Endothelial cell of umbilical vein (primary cell): ENCODE data around the gene SAMD11. TPM values are rescaled to one million over a fixed set of nuclear protein-coding genes. Genes with fewer than 3 reads are reported as not detected.

Experiments used
- BruUV-seq: library from RNA; stranded (reverse); fragments of 400-500 nt; replicated peaks from 2 replicates; lab custom pipeline; 2021; lab: Mats Ljungman, UMichigan
- CTCF ChIA-PET: fragments of 300-600, 350-600 bp; sonication (Branson Sonifier 250); formaldehyde crosslinking; loops from one replicate; lab custom pipeline; 2021; ENCODE audit warnings: antibody characterized with exemption, inconsistent platforms; lab: Charles Lee
- POLR2A ChIA-PET: fragments of 300-600, 350-600 bp; sonication (Branson Sonifier 250); formaldehyde crosslinking; loops from one replicate; lab custom pipeline; 2021; ENCODE audit warnings: antibody characterized with exemption, inconsistent platforms; lab: Charles Lee
- DNase-seq: peaks from one replicate; pipeline ENCODE4 v3.0.0-alpha.2; 2011; ENCODE audit warnings: low read depth, low spot score
- FAIRE-seq: peaks from 2 replicates; lab custom pipeline; 2011; peaks lifted over from hg19 to GRCh38; lab: Jason Lieb, UNC
- H2AFZ ChIP-seq: 2 replicates; pipeline ENCODE4 v1.6.0; 2012; ENCODE audit warnings: low read depth, low read length, control low read depth, inconsistent platforms
- H3K27ac ChIP-seq: 2 replicates; pipeline ENCODE4 v1.5.1; 2011; ENCODE audit warnings: low read depth, mild to moderate bottlenecking, control low read depth, low read length, moderate library complexity; ENCODE audit not compliant: insufficient read depth
- H3K27me3 ChIP-seq, 2 experiments: 2 replicates each; pipeline versions ENCODE4 v1.6.0 to v1.6.1; 2011; ENCODE audit warnings: low read length in 2 of 2, mixed read lengths in 1 of 2; ENCODE audit not compliant: control insufficient read depth in 2 of 2, insufficient read depth in 2 of 2
- H3K36me3 ChIP-seq, 2 experiments: 2 replicates in 1 of 2; 3 replicates in 1 of 2; pipeline ENCODE4 v1.5.1; 2011; ENCODE audit warnings: low read length in 2 of 2, mild to moderate bottlenecking in 1 of 2, moderate library complexity in 1 of 2; ENCODE audit not compliant: control insufficient read depth in 2 of 2, insufficient read depth in 2 of 2; ENCODE audit errors: extremely low read depth in 1 of 2
- H3K4me1 ChIP-seq: 3 replicates; pipeline ENCODE4 v1.5.1; 2011; ENCODE audit warnings: mild to moderate bottlenecking, low read length; ENCODE audit not compliant: control insufficient read depth, insufficient read depth; ENCODE audit errors: extremely low read depth
- H3K4me2 ChIP-seq: 2 replicates; pipeline ENCODE4 v1.6.1; 2011; ENCODE audit warnings: low read length, control low read depth, mixed read lengths; ENCODE audit not compliant: insufficient read depth
- H3K4me3 ChIP-seq, 3 experiments: fragments of 200-600 bp in 1 of 3; sonication (generic), shearing (Covaris generic) in 1 of 3; replicated peaks in 1 of 3; 2 replicates each; pipeline ENCODE4 v1.5.1; 2011 to 2016; ENCODE audit warnings: control low read depth in 3 of 3, low read length in 3 of 3, mild to moderate bottlenecking in 2 of 3, inconsistent platforms in 1 of 3, low read depth in 1 of 3, moderate library complexity in 1 of 3; ENCODE audit not compliant: insufficient read depth in 1 of 3
- H3K79me2 ChIP-seq: 2 replicates; pipeline ENCODE4 v1.6.0; 2012; ENCODE audit warnings: low read length, inconsistent platforms; ENCODE audit not compliant: control insufficient read depth, insufficient read depth
- H3K9ac ChIP-seq: replicated peaks from 2 replicates; pipeline ENCODE3; 2011; ENCODE audit warnings: low read length, control low read depth; ENCODE audit not compliant: insufficient read depth; ENCODE audit errors: extremely low read depth
- H3K9me1 ChIP-seq: replicated peaks from 3 replicates; pipeline ENCODE4 v1.6.0; 2011; ENCODE audit warnings: mild to moderate bottlenecking, low read length; ENCODE audit not compliant: control insufficient read depth, insufficient read depth; ENCODE audit errors: extremely low read depth
- H3K9me3 ChIP-seq: replicated peaks from 2 replicates; pipeline ENCODE4 v1.5.1; 2012; ENCODE audit warnings: low read length, inconsistent platforms; ENCODE audit not compliant: control insufficient read depth, insufficient read depth
- H4K20me1 ChIP-seq: replicated peaks from 2 replicates; pipeline ENCODE3; 2011; ENCODE audit warnings: mild to moderate bottlenecking, low read length; ENCODE audit not compliant: control insufficient read depth, insufficient read depth; ENCODE audit errors: extremely low read depth
- EZH2 ChIP-seq: IDR thresholded peaks from 2 replicates; pipeline ENCODE4 v1.6.1; 2012; ENCODE audit warnings: borderline replicate concordance, low read depth, mild to moderate bottlenecking, moderate library complexity, low read length, inconsistent platforms; ENCODE audit not compliant: severe bottlenecking
- FOS ChIP-seq: IDR thresholded peaks from 2 replicates; pipeline ENCODE4 v1.6.1; 2011; ENCODE audit warnings: mild to moderate bottlenecking, low read length, moderate library complexity, borderline replicate concordance; ENCODE audit not compliant: insufficient read depth
- GATA2 ChIP-seq: IDR thresholded peaks from 2 replicates; pipeline ENCODE4 v1.7.0; 2011; ENCODE audit warnings: low read depth, mild to moderate bottlenecking, moderate library complexity, mixed read lengths, low read length; ENCODE audit not compliant: insufficient read length, insufficient read depth
- JUN ChIP-seq: IDR thresholded peaks from 2 replicates; pipeline ENCODE4 v1.6.1; 2011; ENCODE audit warnings: borderline replicate concordance, low read depth; ENCODE audit not compliant: insufficient read length, insufficient read depth
- MYC ChIP-seq: IDR thresholded peaks from one replicate; pipeline ENCODE4 v1.6.1; 2011; ENCODE audit warnings: mild to moderate bottlenecking, low read depth, low read length
- POLR2A ChIP-seq: IDR thresholded peaks from 2 replicates; pipeline ENCODE4 v1.6.1; 2012; ENCODE audit warnings: low read depth, mild to moderate bottlenecking, control low read depth, low read length
- POLR2AphosphoS5 ChIP-seq: IDR thresholded peaks from 2 replicates; pipeline ENCODE4 v1.6.1; 2012; ENCODE audit warnings: low read depth, mild to moderate bottlenecking, control low read depth, low read length, moderate library complexity; ENCODE audit not compliant: insufficient read depth
- dilution Hi-C: fragments of 300-500 bp; cut with MboI; formaldehyde crosslinking; loops from one replicate; pipeline ENCODE4 v1.15.0; 2019; ENCODE audit warnings: low sequenced_read_pairs; ENCODE audit not compliant: extremely low pct_ligation_motif_present
- intact Hi-C: fragments of 100-400 bp; cut with micrococcal nuclease; formaldehyde crosslinking; loops from one replicate; pipeline ENCODE4 v1.10.0; 2022
- polyA plus RNA-seq, 4 experiments: library from polyadenylated mRNA; depleted of rRNA in 3 of 4; stranded (reverse) in 3 of 4; unstranded in 1 of 4; fragments of >200 nt; gene quantifications; 2 replicates each; pipeline versions ENCODE4 v1.2.1 to v1.2.3, GENCODE V29; 2011 to 2012; ENCODE audit warnings: missing spikeins in 1 of 4
- total RNA-seq: library from RNA; stranded (reverse); gene quantifications from 2 replicates; pipeline ENCODE4 v1.2.3, GENCODE V29; 2021
- TF ChIP-seq, protein P1 (sequence below): IDR thresholded peaks from 2 replicates; pipeline ENCODE4 v1.6.1; 2011; ENCODE audit not compliant: insufficient read depth, insufficient read length
- TF ChIP-seq, protein P2 (sequence below), 2 donors: IDR thresholded peaks; 1 replicate in 1 of 2; 2 replicates in 1 of 2; pipeline ENCODE4 v1.5.1; 2011; ENCODE audit warnings: low read length in 2 of 2, mild to moderate bottlenecking in 2 of 2, moderate library complexity in 2 of 2, control low read depth in 1 of 2, inconsistent platforms in 1 of 2, low read depth in 1 of 2; ENCODE audit not compliant: insufficient read depth in 1 of 2; ENCODE audit errors: extremely low read depth in 1 of 2

Gene SAMD11
- total and polyA plus RNA-seq, 2 donors (not counting 3 experiments of a cell fraction or from before 2014, with no cell fraction given) = not detected

DNA sequence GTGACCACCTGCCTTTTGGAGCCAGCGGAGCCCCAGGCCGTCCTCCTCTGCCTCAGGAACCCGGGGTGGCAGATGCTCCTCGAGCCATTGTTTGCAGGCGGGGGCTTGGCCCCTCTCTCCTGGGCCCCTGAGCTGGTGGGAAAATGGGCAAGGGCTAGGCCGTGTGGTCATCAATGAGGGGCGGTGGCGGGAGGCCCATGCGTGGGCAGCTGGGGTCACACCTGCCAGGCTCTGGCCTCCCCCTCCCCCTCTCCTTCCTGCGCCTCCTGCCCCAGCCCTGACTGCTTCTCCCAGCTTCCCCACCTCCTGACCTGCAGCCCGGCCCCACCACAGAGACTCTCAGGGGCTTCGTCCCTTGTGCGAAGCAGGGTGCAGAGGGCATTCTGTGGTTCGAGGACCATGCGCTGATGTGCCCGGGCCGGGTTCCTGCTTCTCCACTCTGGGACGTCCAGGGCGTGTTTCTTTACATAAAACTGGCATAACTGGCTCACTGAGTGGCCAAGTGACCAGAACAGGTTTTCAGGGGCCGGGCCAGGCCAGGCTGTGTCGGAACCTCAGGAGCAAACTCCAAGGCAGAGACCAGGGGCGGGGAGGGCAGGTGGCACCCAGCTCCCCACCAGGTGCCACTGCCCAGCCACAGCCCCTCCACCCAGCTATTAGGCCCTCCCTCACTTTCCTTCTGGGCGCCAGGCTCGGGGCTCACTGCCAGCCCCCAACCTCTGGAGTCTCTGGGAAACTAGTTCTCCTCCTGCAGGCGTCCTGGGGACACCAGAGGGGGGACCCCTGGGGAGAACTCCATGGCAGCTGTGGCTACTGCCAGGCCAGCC, 9.3 kb downstream of the SAMD11 start:
- Histone ChIP-seq H3K9me3 (no peaks in the 10 kb centered on the region), H3K36me3 (no peaks in the 10 kb centered on the region), H3K4me1 (no peaks in the 10 kb centered on the region), H4K20me1 (no peaks in the 10 kb centered on the region), H3K4me2 (no peak overlapping the region), H3K4me3 (no peak overlapping the region), H3K79me2 (no peaks in the 10 kb centered on the region), H2AFZ (no peak overlapping the region), H3K27me3 (peaks cover 12 to 14% of the 10 kb centered on the region in 2 experiments), H3K27ac (no peak overlapping the region), H3K9ac (no peak overlapping the region), H3K9me1 (no peaks in the 10 kb centered on the region)
- CTCF ChIA-PET = interaction anchor here (1.5 kb wide), 1 partner anchor 9 kb away, joined by 5 read pairs; no protein-coding TSS in a partner anchor
- FAIRE-seq (no peak), DNase-seq (no peak)
- POLR2A ChIA-PET = no interaction called here
- TF ChIP-seq POLR2A = no peak
- TF ChIP-seq, protein P1, sequence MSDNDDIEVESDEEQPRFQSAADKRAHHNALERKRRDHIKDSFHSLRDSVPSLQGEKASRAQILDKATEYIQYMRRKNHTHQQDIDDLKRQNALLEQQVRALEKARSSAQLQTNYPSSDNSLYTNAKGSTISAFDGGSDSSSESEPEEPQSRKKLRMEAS = no peak
- TF ChIP-seq, protein P2, sequence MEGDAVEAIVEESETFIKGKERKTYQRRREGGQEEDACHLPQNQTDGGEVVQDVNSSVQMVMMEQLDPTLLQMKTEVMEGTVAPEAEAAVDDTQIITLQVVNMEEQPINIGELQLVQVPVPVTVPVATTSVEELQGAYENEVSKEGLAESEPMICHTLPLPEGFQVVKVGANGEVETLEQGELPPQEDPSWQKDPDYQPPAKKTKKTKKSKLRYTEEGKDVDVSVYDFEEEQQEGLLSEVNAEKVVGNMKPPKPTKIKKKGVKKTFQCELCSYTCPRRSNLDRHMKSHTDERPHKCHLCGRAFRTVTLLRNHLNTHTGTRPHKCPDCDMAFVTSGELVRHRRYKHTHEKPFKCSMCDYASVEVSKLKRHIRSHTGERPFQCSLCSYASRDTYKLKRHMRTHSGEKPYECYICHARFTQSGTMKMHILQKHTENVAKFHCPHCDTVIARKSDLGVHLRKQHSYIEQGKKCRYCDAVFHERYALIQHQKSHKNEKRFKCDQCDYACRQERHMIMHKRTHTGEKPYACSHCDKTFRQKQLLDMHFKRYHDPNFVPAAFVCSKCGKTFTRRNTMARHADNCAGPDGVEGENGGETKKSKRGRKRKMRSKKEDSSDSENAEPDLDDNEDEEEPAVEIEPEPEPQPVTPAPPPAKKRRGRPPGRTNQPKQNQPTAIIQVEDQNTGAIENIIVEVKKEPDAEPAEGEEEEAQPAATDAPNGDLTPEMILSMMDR (IDR thresholded peaks at IDR 0.05; ENCODE audit: extremely low read depth in 1 of 2, insufficient read depth in 1 of 2, low read depth in 1 of 2, low read length in 2 of 2) = no peak
- no peak for TF ChIP-seq EZH2
- no peak for TF ChIP-seq GATA2
- TF ChIP-seq JUN = no peak
- no peak for TF ChIP-seq POLR2AphosphoS5
- no peak for TF ChIP-seq FOS
- TF ChIP-seq MYC = no peak
- dilution Hi-C loops = no loop called here
- intact Hi-C loops = no loop called here
- no TSS peak for BruUV-seq
